Body of pancreas (tissue), 4 donors: ENCODE data around the gene FERMT2.

Source experiments
- CTCF ChIP-seq, 7 experiments: fragments of 450-650 bp in 4 of 7; fragments of 200-600 bp in 3 of 7; sonication (generic) in 3 of 7; IDR thresholded peaks; one replicate each; pipeline ENCODE4 v1.5.1; 2016 to 2019; ENCODE audit warnings: antibody characterized with exemption in 7 of 7
- POLR2A ChIP-seq, 3 donors: fragments of 450-650 bp; IDR thresholded peaks; one replicate each; pipeline ENCODE4 v1.6.1; 2016; ENCODE audit warnings: antibody characterized with exemption in 3 of 3, mild to moderate bottlenecking in 2 of 3

GRCh38 chr14:52960627-52961026 is 9.8 kb upstream of the FERMT2 start:
- no peak for TF ChIP-seq POLR2A (IDR thresholded peaks at IDR 0.05)
- no peak for TF ChIP-seq CTCF (IDR thresholded peaks at IDR 0.05)
